ENCODE data around the gene PDCD7. TPM values are rescaled to one million over a fixed set of nuclear protein-coding genes. Genes with fewer than 3 reads are reported as not detected.

Gene PDCD7
- total and polyA plus RNA-seq, 2 of the 13 experiments (the other 11 are each of a cell fraction or from before 2014, with no cell fraction given): 10.1 to 14.7 TPM

DNA sequence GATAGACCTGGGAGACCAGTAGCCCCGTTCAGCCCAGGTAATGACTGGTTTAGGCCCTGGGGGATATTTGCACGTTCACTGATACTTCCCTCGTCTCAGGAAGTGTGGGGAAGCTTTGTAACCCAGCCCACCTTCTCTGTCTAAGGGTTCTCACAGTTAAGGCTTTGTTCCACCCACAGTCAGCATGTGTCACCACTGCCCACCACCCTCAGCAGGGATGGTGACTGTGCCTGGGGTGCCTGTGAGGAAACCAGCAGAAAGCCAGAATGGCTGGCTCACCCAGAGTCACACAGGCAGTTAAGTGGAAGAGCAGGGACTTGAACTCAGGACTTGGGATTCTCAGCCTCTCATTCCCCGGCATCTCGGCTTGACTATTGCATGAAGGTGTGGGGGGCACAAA lies 51.9 kb downstream of the PDCD7 start:
- FAIRE-seq (no peak), ATAC-seq (no peak), DNase-seq (ENCODE audit: low spot score) (no peak)
- intact Hi-C loops (cut with micrococcal nuclease; ENCODE audit: unreplicated experiment): loop anchor here (2.0 kb wide), 1 partner anchor 27 kb away; no protein-coding TSS in a partner anchor
- no peak overlapping the region for H3K27ac ChIP-seq (ENCODE audit: extremely low read length, insufficient read depth, low read length)
- H2AFZ ChIP-seq (ENCODE audit: low read length): no peak overlapping the region
- in situ Hi-C loops (cut with HindIII; ENCODE audit: extremely low pct_ligation_motif_present, low pct_unique_long_range_greater_than_20kb): loop anchor here (10.0 kb wide), 1 partner anchor 47 kb away; no protein-coding TSS in a partner anchor
- H3K4me2 ChIP-seq (ENCODE audit: low read depth, low read length): peak overlapping the region; percentile 44
- H3K4me3 ChIP-seq (replicated peaks in 1 of 3; ENCODE audit: insufficient read depth in 1 of 3, low read depth in 2 of 3, low read length in 3 of 3): no peak overlapping the region; a peak in 1 of 6 replicates
- WGBS (ENCODE audit: low lambda C conversion rate): 1% methylated on average over 5 of the region's 5 CpGs
- peaks cover 0 to 21% of the 10 kb centered on the region in 2 experiments; a peak in 2 of 5 replicates for H3K27me3 ChIP-seq (ENCODE audit: control insufficient read depth in 1 of 2, insufficient read depth in 2 of 2, low read length in 2 of 2)
- CTCF ChIA-PET (ENCODE audit: low intra/inter-chr PET ratio, low total read pairs): interaction anchor here (2.8 kb wide), 1 partner anchor 48 kb away, joined by 10 read pairs; no protein-coding TSS in a partner anchor
- TF ChIP-seq FIP1L1 (IDR thresholded peaks at IDR 0.05; ENCODE audit: borderline replicate concordance, insufficient read depth, low read depth, low read length) (no peak), RORA (CRISPR knock-in tag; IDR thresholded peaks at IDR 0.05) (no peak), ATF7 (IDR thresholded peaks at IDR 0.05) (no peak), ATF7 (CRISPR knock-in tag; IDR thresholded peaks at IDR 0.05) (0 out of 2 replicates have a peak, but pooled peaks have one; percentile 38), ATAD3A (CRISPR knock-in tag; IDR thresholded peaks at IDR 0.05) (no peak), GTF3A (CRISPR knock-in tag; conservative IDR thresholded peaks at IDR 0.05) (0 out of 2 replicates have a peak, but pooled peaks have one; percentile 53), ZNF24 (IDR thresholded peaks at IDR 0.05) (no peak), MED8 (CRISPR knock-in tag; IDR thresholded peaks at IDR 0.05; ENCODE audit: insufficient replicate concordance) (no peak), JDP2 (CRISPR knock-in tag; IDR thresholded peaks at IDR 0.05; ENCODE audit: borderline replicate concordance) (no peak), ZNF615 (CRISPR knock-in tag; IDR thresholded peaks at IDR 0.05; ENCODE audit: borderline replicate concordance) (no peak), ZNF782 (CRISPR knock-in tag; IDR thresholded peaks at IDR 0.05; ENCODE audit: borderline replicate concordance) (no peak), REXO4 (CRISPR knock-in tag; IDR thresholded peaks at IDR 0.05; ENCODE audit: borderline replicate concordance) (no peak), SP2 (CRISPR knock-in tag; IDR thresholded peaks at IDR 0.05) (no peak)
- TF ChIP-seq, protein P1, sequence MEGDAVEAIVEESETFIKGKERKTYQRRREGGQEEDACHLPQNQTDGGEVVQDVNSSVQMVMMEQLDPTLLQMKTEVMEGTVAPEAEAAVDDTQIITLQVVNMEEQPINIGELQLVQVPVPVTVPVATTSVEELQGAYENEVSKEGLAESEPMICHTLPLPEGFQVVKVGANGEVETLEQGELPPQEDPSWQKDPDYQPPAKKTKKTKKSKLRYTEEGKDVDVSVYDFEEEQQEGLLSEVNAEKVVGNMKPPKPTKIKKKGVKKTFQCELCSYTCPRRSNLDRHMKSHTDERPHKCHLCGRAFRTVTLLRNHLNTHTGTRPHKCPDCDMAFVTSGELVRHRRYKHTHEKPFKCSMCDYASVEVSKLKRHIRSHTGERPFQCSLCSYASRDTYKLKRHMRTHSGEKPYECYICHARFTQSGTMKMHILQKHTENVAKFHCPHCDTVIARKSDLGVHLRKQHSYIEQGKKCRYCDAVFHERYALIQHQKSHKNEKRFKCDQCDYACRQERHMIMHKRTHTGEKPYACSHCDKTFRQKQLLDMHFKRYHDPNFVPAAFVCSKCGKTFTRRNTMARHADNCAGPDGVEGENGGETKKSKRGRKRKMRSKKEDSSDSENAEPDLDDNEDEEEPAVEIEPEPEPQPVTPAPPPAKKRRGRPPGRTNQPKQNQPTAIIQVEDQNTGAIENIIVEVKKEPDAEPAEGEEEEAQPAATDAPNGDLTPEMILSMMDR (CRISPR knock-in tag; IDR thresholded peaks at IDR 0.05): no peak
- TF ChIP-seq, protein P2, sequence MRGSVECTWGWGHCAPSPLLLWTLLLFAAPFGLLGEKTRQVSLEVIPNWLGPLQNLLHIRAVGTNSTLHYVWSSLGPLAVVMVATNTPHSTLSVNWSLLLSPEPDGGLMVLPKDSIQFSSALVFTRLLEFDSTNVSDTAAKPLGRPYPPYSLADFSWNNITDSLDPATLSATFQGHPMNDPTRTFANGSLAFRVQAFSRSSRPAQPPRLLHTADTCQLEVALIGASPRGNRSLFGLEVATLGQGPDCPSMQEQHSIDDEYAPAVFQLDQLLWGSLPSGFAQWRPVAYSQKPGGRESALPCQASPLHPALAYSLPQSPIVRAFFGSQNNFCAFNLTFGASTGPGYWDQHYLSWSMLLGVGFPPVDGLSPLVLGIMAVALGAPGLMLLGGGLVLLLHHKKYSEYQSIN (CRISPR knock-in tag; IDR thresholded peaks at IDR 0.05; ENCODE audit: borderline replicate concordance): no peak
- TF ChIP-seq, protein P3, sequence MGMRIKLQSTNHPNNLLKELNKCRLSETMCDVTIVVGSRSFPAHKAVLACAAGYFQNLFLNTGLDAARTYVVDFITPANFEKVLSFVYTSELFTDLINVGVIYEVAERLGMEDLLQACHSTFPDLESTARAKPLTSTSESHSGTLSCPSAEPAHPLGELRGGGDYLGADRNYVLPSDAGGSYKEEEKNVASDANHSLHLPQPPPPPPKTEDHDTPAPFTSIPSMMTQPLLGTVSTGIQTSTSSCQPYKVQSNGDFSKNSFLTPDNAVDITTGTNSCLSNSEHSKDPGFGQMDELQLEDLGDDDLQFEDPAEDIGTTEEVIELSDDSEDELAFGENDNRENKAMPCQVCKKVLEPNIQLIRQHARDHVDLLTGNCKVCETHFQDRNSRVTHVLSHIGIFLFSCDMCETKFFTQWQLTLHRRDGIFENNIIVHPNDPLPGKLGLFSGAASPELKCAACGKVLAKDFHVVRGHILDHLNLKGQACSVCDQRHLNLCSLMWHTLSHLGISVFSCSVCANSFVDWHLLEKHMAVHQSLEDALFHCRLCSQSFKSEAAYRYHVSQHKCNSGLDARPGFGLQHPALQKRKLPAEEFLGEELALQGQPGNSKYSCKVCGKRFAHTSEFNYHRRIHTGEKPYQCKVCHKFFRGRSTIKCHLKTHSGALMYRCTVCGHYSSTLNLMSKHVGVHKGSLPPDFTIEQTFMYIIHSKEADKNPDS (CRISPR knock-in tag; IDR thresholded peaks at IDR 0.05): no peak
- no peaks in the 10 kb centered on the region for H4K20me1 ChIP-seq (ENCODE audit: insufficient read depth, low read length)
- POLR2A ChIA-PET: no interaction called here
- no peaks in the 10 kb centered on the region for H3K36me3 ChIP-seq (replicated peaks in 1 of 2; ENCODE audit: control insufficient read depth in 1 of 2, insufficient read depth in 2 of 2, low read length in 2 of 2)
- BruUV-seq (replicated peaks): no TSS peak
- H3K4me1 ChIP-seq (ENCODE audit: insufficient read depth, low read length): peaks cover 79% of the 10 kb centered on the region
- no peak overlapping the region for H3K9ac ChIP-seq (ENCODE audit: insufficient read depth, low read depth, low read length)
- no peaks in the 10 kb centered on the region for H3K79me2 ChIP-seq (ENCODE audit: insufficient read depth, low read length)
- H3K9me3 ChIP-seq (ENCODE audit: low read length): no peaks in the 10 kb centered on the region

Measured in HepG2 (cell line).